ENCODE results near the gene TCF4. TPM values are rescaled to one million over a fixed set of nuclear protein-coding genes. Genes with fewer than 3 reads are reported as not detected.

The TCF4 gene
- total and polyA plus RNA-seq, 2 donors (not counting 3 experiments of a cell fraction or from before 2014, with no cell fraction given): 183 to 390 TPM

GRCh38 chr18:55385770-55386169 lies 202.2 kb downstream of the TCF4 start:
- TF ChIP-seq CTCF (IDR thresholded peaks at IDR 0.05; ENCODE audit: extremely low read depth in 1 of 2, insufficient read depth in 1 of 2, low read depth in 1 of 2, low read length in 2 of 2): no peak
- no peak for TF ChIP-seq POLR2A (IDR thresholded peaks at IDR 0.05; ENCODE audit: low read depth, low read length)
- TF ChIP-seq FOS (IDR thresholded peaks at IDR 0.05; ENCODE audit: borderline replicate concordance, insufficient read depth, low read length): no peak
- no peak for TF ChIP-seq GATA2 (IDR thresholded peaks at IDR 0.05; ENCODE audit: insufficient read depth, insufficient read length, low read depth, low read length)
- no peak for TF ChIP-seq MYC (IDR thresholded peaks at IDR 0.05; ENCODE audit: low read depth, low read length)
- TF ChIP-seq JUN (IDR thresholded peaks at IDR 0.05; ENCODE audit: borderline replicate concordance, insufficient read depth, insufficient read length, low read depth): no peak
- TF ChIP-seq MAX (IDR thresholded peaks at IDR 0.05; ENCODE audit: insufficient read depth, insufficient read length): no peak
- no peak for TF ChIP-seq POLR2AphosphoS5 (IDR thresholded peaks at IDR 0.05; ENCODE audit: insufficient read depth, low read depth, low read length)
- TF ChIP-seq EZH2 (IDR thresholded peaks at IDR 0.05; ENCODE audit: borderline replicate concordance, low read depth, low read length, severe bottlenecking): no peak
- dilution Hi-C loops (cut with MboI; ENCODE audit: extremely low pct_ligation_motif_present, low sequenced_read_pairs) (no loop called here), intact Hi-C loops (cut with micrococcal nuclease) (loop anchor here (2.0 to 10.0 kb wide), 4 partner anchors 153 to 1189 kb away; partner anchors contain the start of gene TCF4)
- Histone ChIP-seq H3K79me2 (ENCODE audit: control insufficient read depth, insufficient read depth, low read length) (peaks cover 87% of the 10 kb centered on the region), H3K9ac (replicated peaks; ENCODE audit: extremely low read depth, insufficient read depth, low read length) (no peak overlapping the region), H3K9me1 (replicated peaks; ENCODE audit: control insufficient read depth, extremely low read depth, insufficient read depth, low read length) (no peaks in the 10 kb centered on the region), H3K36me3 (ENCODE audit: control insufficient read depth in 2 of 2, extremely low read depth in 1 of 2, insufficient read depth in 2 of 2, low read length in 2 of 2) (peaks cover 5 to 7% of the 10 kb centered on the region in 2 experiments), H3K27me3 (ENCODE audit: control insufficient read depth in 2 of 2, insufficient read depth in 2 of 2, low read length in 2 of 2) (no peaks in the 10 kb centered on the region), H3K27ac (ENCODE audit: insufficient read depth, low read depth, low read length) (no peak overlapping the region), H3K4me2 (ENCODE audit: insufficient read depth, low read length) (no peak overlapping the region), H3K4me1 (ENCODE audit: control insufficient read depth, extremely low read depth, insufficient read depth, low read length) (peaks cover 41% of the 10 kb centered on the region), H3K9me3 (replicated peaks; ENCODE audit: control insufficient read depth, insufficient read depth, low read length) (no peaks in the 10 kb centered on the region), H3K4me3 (replicated peaks in 1 of 3; ENCODE audit: insufficient read depth in 1 of 3, low read depth in 1 of 3, low read length in 3 of 3) (no peak overlapping the region), H4K20me1 (replicated peaks; ENCODE audit: control insufficient read depth, extremely low read depth, insufficient read depth, low read length) (peaks cover 2% of the 10 kb centered on the region), H2AFZ (ENCODE audit: low read depth, low read length) (no peak overlapping the region)
- DNase-seq (ENCODE audit: low read depth, low spot score): peak; percentile 36
- no TSS peak for BruUV-seq (replicated peaks)
- no peak for FAIRE-seq
- ChIA-PET CTCF (interaction anchor here (0.6 to 3.5 kb wide), 6 partner anchors 12 to 397 kb away, joined by 3 to 65 read pairs (median 10); no protein-coding TSS in a partner anchor), POLR2A (no interaction called here)
